ENCODE results near the gene ACO2. TPM values are rescaled to one million over a fixed set of nuclear protein-coding genes. Genes with fewer than 3 reads are reported as not detected.

The ACO2 gene
- total and polyA plus RNA-seq, 2 of the 8 experiments (the other 6 are each of a cell fraction or from before 2014, with no cell fraction given), result 52.8 to 75.4 TPM

- Histone ChIP-seq H3K4ac (replicated peaks; ENCODE audit: insufficient read length, low read depth, low read length) (no peak overlapping the region), H3K23me2 (ENCODE audit: low read depth, low read length) (peaks cover 29% of the 10 kb centered on the region), H3K27me3 (replicated peaks in 1 of 4; ENCODE audit: control insufficient read depth in 3 of 4, extremely low read depth in 1 of 4, insufficient read depth in 3 of 4, low read length in 3 of 4) (no peaks in the 10 kb centered on the region), H3K27ac (ENCODE audit: low read depth, low read length) (peak overlapping the region; percentile 96), H3K79me2 (ENCODE audit: control insufficient read depth in 1 of 2, insufficient read depth in 2 of 2, low read length in 2 of 2) (peaks cover 23 to 51% of the 10 kb centered on the region in 2 experiments), H2BK15ac (ENCODE audit: low read length) (no peak overlapping the region; the same call in 1 of the 2 replicates), H3K4me3 (ENCODE audit: extremely low read depth in 1 of 4, insufficient read depth in 2 of 4, low read depth in 3 of 4, low read length in 4 of 4) (peak overlapping the region; percentile 67 to 100 (median 96)), H2AK5ac (ENCODE audit: low read depth, low read length) (no peak overlapping the region), H3K4me1 (replicated peaks in 1 of 4; ENCODE audit: control insufficient read depth in 3 of 4, insufficient read depth in 4 of 4, low read length in 3 of 4) (peaks cover 0 to 7% (median 4%) of the 10 kb centered on the region in 4 experiments; a peak in 5 of 7 replicates), H2BK12ac (ENCODE audit: low read depth, low read length) (no peak overlapping the region), H3K79me1 (ENCODE audit: low read depth, low read length) (peaks cover 6% of the 10 kb centered on the region; the same call in 1 of the 2 replicates), H3K36me3 (ENCODE audit: control insufficient read depth in 2 of 4, insufficient read depth in 4 of 4, low read length in 3 of 4) (peaks cover 0 to 17% (median 5%) of the 10 kb centered on the region in 4 experiments; a peak in 5 of 8 replicates), H2AFZ (ENCODE audit: low read length) (no peak overlapping the region), H2BK20ac (ENCODE audit: low read length) (no peak overlapping the region), H3K9ac (replicated peaks in 1 of 4; ENCODE audit: extremely low read depth in 1 of 4, low read depth in 3 of 4, low read length in 3 of 4) (peak overlapping the region; percentile 85 to 96 (median 94)), H4K20me1 (replicated peaks in 1 of 2; ENCODE audit: control insufficient read depth in 1 of 2, insufficient read depth in 2 of 2, low read length in 2 of 2) (peaks cover 3 to 9% of the 10 kb centered on the region in 2 experiments), H2BK5ac (ENCODE audit: low read depth, low read length) (peak overlapping the region; percentile 94), H3K14ac (ENCODE audit: insufficient read length) (peak overlapping the region; percentile 20), H2BK120ac (replicated peaks; ENCODE audit: low read depth, low read length) (no peak overlapping the region), H3K9me3 (ENCODE audit: insufficient read depth in 2 of 2, low read depth in 1 of 2, low read length in 1 of 2) (no peaks in the 10 kb centered on the region), H4K91ac (replicated peaks; ENCODE audit: insufficient read length, low read length) (peak overlapping the region; percentile 55), H3K23ac (ENCODE audit: insufficient read length) (no peak overlapping the region), H3K4me2 (ENCODE audit: insufficient read depth in 1 of 2, low read depth in 2 of 2, low read length in 2 of 2) (peak overlapping the region; percentile 88 to 100), H4K8ac (ENCODE audit: extremely low read depth, insufficient read depth, low read length) (no peak overlapping the region), H3K18ac (ENCODE audit: extremely low read depth, low read length) (peak overlapping the region; percentile 71; the same call in 1 of the 2 replicates), H3K56ac (replicated peaks; ENCODE audit: insufficient read length, low read depth, low read length) (peak overlapping the region; percentile 70), H4K5ac (ENCODE audit: insufficient read length, low read depth, low read length) (peak overlapping the region; percentile 62)
- POLR2A ChIA-PET (ENCODE audit: partially characterized antibody), result interaction anchor here (0.6 to 28.8 kb wide), 41 partner anchors 10 to 242 kb away, joined by 3 to 887 read pairs (median 5); partner anchors contain the start of genes ACO2, DESI1, PHF5A and PMM1
- FAIRE-seq (no peak), DNase-seq (ENCODE audit: low read depth in 1 of 2, low spot score in 2 of 2) (no peak)
- 0% methylated on average over 12 of the region's 34 CpGs; no CpG with 5 or more reads in 1 of the 2 experiments for WGBS, 2 experiments (ENCODE audit: extremely low coverage in 1 of 2, insufficient coverage in 1 of 2, insufficient read length in 1 of 2, insufficient replicate concordance in 2 of 2, low coverage in 1 of 2, low lambda C conversion rate in 2 of 2, missing lambda C conversion rate in 1 of 2)
- CTCF ChIA-PET (ENCODE audit: partially characterized antibody), result interaction anchor here (0.5 to 2.9 kb wide), 12 partner anchors 9 to 80 kb away, joined by 3 to 16 read pairs (median 7); partner anchors contain the start of genes ACO2 and PHF5A
- TF ChIP-seq HDAC2 (IDR thresholded peaks at IDR 0.05; ENCODE audit: borderline replicate concordance in 1 of 2, low read depth in 2 of 2, low read length in 2 of 2), result no peak
- no peak for TF ChIP-seq JUND (IDR thresholded peaks at IDR 0.05; ENCODE audit: low read length)
- no peak for TF ChIP-seq BACH1 (IDR thresholded peaks at IDR 0.05; ENCODE audit: low read length)
- no peak for TF ChIP-seq CHD1 (IDR thresholded peaks at IDR 0.05; ENCODE audit: low read depth, low read length)
- no peak for TF ChIP-seq SP4 (IDR thresholded peaks at IDR 0.05; ENCODE audit: low read length)
- TF ChIP-seq SIN3A (conservative IDR thresholded peaks at IDR 0.05 in 1 of 2, IDR thresholded peaks at IDR 0.05 in 1 of 2; ENCODE audit: low read depth in 1 of 2, low read length in 2 of 2), result no peak
- TF ChIP-seq GTF2F1 (IDR thresholded peaks at IDR 0.05; ENCODE audit: borderline replicate concordance, low read depth, low read length), result no peak
- no peak for TF ChIP-seq YY1 (IDR thresholded peaks at IDR 0.05; ENCODE audit: low read depth, low read length)
- TF ChIP-seq PHF8 (conservative IDR thresholded peaks at IDR 0.05; ENCODE audit: low read depth, low read length), result no peak
- TF ChIP-seq KDM1A (IDR thresholded peaks at IDR 0.05; ENCODE audit: borderline replicate concordance, low read length), result no peak
- no peak for TF ChIP-seq BRCA1 (IDR thresholded peaks at IDR 0.05; ENCODE audit: low read depth, low read length)
- no peak for TF ChIP-seq RNF2 (IDR thresholded peaks at IDR 0.05; ENCODE audit: borderline replicate concordance, low read depth, low read length, missing control alignments, poor library complexity, severe bottlenecking)
These were observed 22.8 kb upstream of the ACO2 start for GRCh38 chr22:41446057-41446501.

Data from H1 (cell line).